Neural crest cell (in vitro differentiated cells): ENCODE data around the gene DNAH1. TPM values are rescaled to one million over a fixed set of nuclear protein-coding genes. Genes with fewer than 3 reads are reported as not detected.
A peak's percentile ranks its signal among the peaks of the same experiment; 100 is the strongest.
"Not testable (repeated sequence)": the region's sequence is repeated elsewhere in the genome, so short reads cannot be mapped to it uniquely, and the experiment has no call there.

Experiments
- DNase-seq: peaks from one replicate; pipeline ENCODE4 v3.0.0; 2021; ENCODE audit warnings: low read depth, mixed read lengths, low spot score
- H3K27ac Mint-ChIP-seq: one replicate; pipeline ENCODE4 v1.8.0; 2021; ENCODE audit warnings: mild to moderate bottlenecking, mixed read lengths; ENCODE audit not compliant: unreplicated experiment
- H3K27me3 Mint-ChIP-seq: 2 replicates; pipeline ENCODE4 v1.8.0; 2021; ENCODE audit warnings: low read depth, mild to moderate bottlenecking, mixed read lengths
- H3K36me3 Mint-ChIP-seq: 2 replicates; pipeline ENCODE4 v1.8.0; 2021; ENCODE audit warnings: low read depth, mild to moderate bottlenecking, mixed read lengths
- H3K4me1 Mint-ChIP-seq: 2 replicates; pipeline ENCODE4 v1.8.0; 2021; ENCODE audit warnings: mixed read lengths
- H3K4me3 Mint-ChIP-seq: one replicate; pipeline ENCODE4 v1.8.0; 2021; ENCODE audit warnings: mild to moderate bottlenecking, mixed read lengths
- H3K9me3 Mint-ChIP-seq: 2 replicates; pipeline ENCODE4 v1.8.0; 2021; ENCODE audit warnings: mixed read lengths
- CTCF ChIP-seq: fragments of 200-600 bp; sonication (generic); conservative IDR thresholded peaks from 2 replicates; pipeline ENCODE4 v1.5.0; 2021; ENCODE audit warnings: antibody characterized with exemption, mild to moderate bottlenecking
- long read RNA-seq: library from polyadenylated mRNA; unstranded; transcript quantifications from one replicate; pipeline ENCODE4 v2.0.0, GENCODE V29; 2020
- total RNA-seq: library from RNA; stranded (reverse); gene quantifications from 2 replicates; pipeline ENCODE4 v1.2.1, GENCODE V29; 2021

The DNAH1 gene
- 2.4 and 3.2 TPM in 2 replicates for total RNA-seq
- long read RNA-seq = 0 reads

- Mint-ChIP-seq H3K27ac (no peak within 1 kb of the TSS), H3K36me3 (no peaks in the 10 kb centered on the region), H3K4me3 (no peak within 1 kb of the TSS), H3K27me3 (peaks cover 10% of the 10 kb centered on the region), H3K9me3 (no peaks in the 10 kb centered on the region), H3K4me1 (peaks cover 45% of the 10 kb centered on the region)
- TF ChIP-seq CTCF = no peak
- peak; percentile 32 for DNase-seq
Observed at GRCh38 chr3:52315977-52316764, at the start of gene DNAH1. TSS of gene DNAH1 (plus strand) at chr3:52316319. CDS start at chr3:52322443, 6,124 bp downstream.

GRCh38 chr3:52268036-52268435 is 48.1 kb upstream of the DNAH1 start:
- Mint-ChIP-seq H3K27ac (no peak overlapping the region), H3K4me1 (peaks cover 12% of the 10 kb centered on the region), H3K9me3 (no peaks in the 10 kb centered on the region), H3K36me3 (peaks cover 29% of the 10 kb centered on the region), H3K4me3 (no peak overlapping the region), H3K27me3 (no peaks in the 10 kb centered on the region)
- no peak for DNase-seq
- no peak for TF ChIP-seq CTCF

GRCh38 chr3:52269776-52270175 is 46.3 kb upstream of the DNAH1 start:
- no peaks in the 10 kb centered on the region for H3K27me3 Mint-ChIP-seq
- H3K4me1 Mint-ChIP-seq = peaks cover 21% of the 10 kb centered on the region
- no peak for DNase-seq
- H3K9me3 Mint-ChIP-seq = no peaks in the 10 kb centered on the region
- no peak for TF ChIP-seq CTCF
- H3K36me3 Mint-ChIP-seq = peaks cover 25% of the 10 kb centered on the region
- no peak overlapping the region for H3K27ac Mint-ChIP-seq
- H3K4me3 Mint-ChIP-seq = no peak overlapping the region

GRCh38 chr3:52270252-52270754 is 45.8 kb upstream of the DNAH1 start:
- Mint-ChIP-seq H3K27ac (no peak overlapping the region), H3K36me3 (peaks cover 28% of the 10 kb centered on the region), H3K4me1 (peaks cover 24% of the 10 kb centered on the region), H3K9me3 (no peaks in the 10 kb centered on the region), H3K27me3 (no peaks in the 10 kb centered on the region), H3K4me3 (no peak overlapping the region)
- no peak for DNase-seq
- no peak for TF ChIP-seq CTCF

- not testable (repeated sequence) for H3K9me3 Mint-ChIP-seq, H3K4me3 Mint-ChIP-seq, DNase-seq, H3K27me3 Mint-ChIP-seq, H3K27ac Mint-ChIP-seq
- Mint-ChIP-seq H3K4me1 (peaks cover 41% of the 10 kb centered on the region), H3K36me3 (peaks cover 20% of the 10 kb centered on the region)
Observed at GRCh38 chr3:52272172-52272571, 43.9 kb upstream of the DNAH1 start.

GRCh38 chr3:52272831-52273230 is 43.3 kb upstream of the DNAH1 start:
- H3K27ac Mint-ChIP-seq = no peak overlapping the region
- H3K9me3 Mint-ChIP-seq = no peaks in the 10 kb centered on the region
- H3K4me3 Mint-ChIP-seq = peak overlapping the region; percentile 56
- peaks cover 22% of the 10 kb centered on the region for H3K36me3 Mint-ChIP-seq
- H3K4me1 Mint-ChIP-seq = peaks cover 47% of the 10 kb centered on the region
- no peaks in the 10 kb centered on the region for H3K27me3 Mint-ChIP-seq
- DNase-seq = no peak
- TF ChIP-seq CTCF = no peak

GRCh38 chr3:52274781-52275180 is 41.3 kb upstream of the DNAH1 start:
- not testable (repeated sequence) for H3K27me3 Mint-ChIP-seq, H3K27ac Mint-ChIP-seq, DNase-seq, H3K9me3 Mint-ChIP-seq
- H3K4me3 Mint-ChIP-seq = peak overlapping the region; percentile 73
- H3K36me3 Mint-ChIP-seq = peaks cover 17% of the 10 kb centered on the region
- H3K4me1 Mint-ChIP-seq = peaks cover 53% of the 10 kb centered on the region
